M059J (cell line): ENCODE data around the gene CLDN22. TPM values are rescaled to one million over a fixed set of nuclear protein-coding genes. Genes with fewer than 3 reads are reported as not detected.

Source experiments
- DNase-seq: peaks from one replicate; pipeline ENCODE4 v3.0.0-alpha.2; 2012; ENCODE audit warnings: low read depth
- total RNA-seq: library from RNA; depleted of rRNA; stranded (reverse); fragments of >200 nt; shearing (Covaris generic); gene quantifications from 2 replicates; pipeline ENCODE4 v1.2.3, GENCODE V29; 2014

CLDN22 gene
- total RNA-seq, 1 experiment from 2014 or later: 0.05 TPM

DNA sequence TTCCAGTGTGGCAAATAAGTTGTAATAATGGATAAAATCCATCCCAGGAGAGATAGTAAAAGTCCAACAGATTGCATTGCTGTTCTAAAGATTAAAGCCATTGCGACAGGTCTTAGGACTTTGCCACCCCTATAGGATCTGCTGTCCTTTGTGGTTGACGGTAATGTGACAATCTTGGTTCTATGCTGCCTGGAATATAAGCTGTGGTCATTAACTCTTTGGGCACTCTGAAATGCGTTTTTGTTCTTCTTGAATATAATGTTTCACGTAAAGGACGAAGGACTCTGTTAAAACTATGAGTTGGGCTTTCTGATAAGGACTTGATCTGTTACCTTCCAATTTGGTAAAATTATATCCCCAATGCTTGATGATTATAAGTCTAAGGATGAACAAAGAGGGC lies 2.2 kb upstream of the CLDN22 start, which contains the start of gene CLDN24:
TSS of gene CLDN24 (minus strand) at position 101 of the 400 bp plus-strand sequence. CDS start at position 101, 0 bp downstream.
- DNase-seq: no peak

DNA sequence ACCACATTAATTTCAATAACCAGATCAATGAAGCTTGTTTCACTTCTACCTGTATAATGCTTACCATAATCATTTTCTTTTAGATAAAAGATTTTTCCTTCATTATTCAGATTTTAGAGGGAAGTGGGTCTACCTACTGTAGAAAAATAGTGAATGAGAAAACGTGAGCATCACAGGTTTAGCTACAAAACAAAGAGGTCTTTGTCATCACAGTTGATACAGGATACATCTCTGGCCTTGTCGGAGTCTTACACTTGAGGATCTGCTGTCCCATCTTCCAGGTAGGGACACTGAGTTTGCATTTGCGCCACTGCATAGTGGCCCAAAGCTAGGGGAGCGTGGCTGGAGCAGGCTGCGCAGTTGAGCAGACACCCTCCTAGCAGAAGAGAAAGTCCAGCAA lies 1.4 kb upstream of the CLDN22 start:
- DNase-seq: no peak

DNA sequence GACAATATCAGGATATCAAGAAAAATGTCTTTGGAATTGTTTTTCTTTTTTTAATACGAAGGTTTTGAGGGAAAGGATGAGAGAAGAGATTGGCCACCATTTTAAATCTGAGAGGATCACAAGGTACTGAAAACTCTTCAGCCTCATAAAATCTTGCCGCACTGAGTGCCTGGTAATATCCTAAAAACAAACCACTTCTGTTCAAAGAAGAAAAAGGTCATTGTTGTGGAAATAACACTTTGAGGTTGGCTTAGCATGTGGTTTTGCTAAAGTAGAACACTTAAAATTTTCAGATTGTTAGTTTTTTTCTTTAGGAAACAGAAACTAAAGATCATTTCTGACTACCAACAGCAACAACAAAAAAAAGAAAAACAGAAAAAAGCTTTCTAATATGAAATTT lies 1.0 kb upstream of the CLDN22 start:
- no peak for DNase-seq

DNA sequence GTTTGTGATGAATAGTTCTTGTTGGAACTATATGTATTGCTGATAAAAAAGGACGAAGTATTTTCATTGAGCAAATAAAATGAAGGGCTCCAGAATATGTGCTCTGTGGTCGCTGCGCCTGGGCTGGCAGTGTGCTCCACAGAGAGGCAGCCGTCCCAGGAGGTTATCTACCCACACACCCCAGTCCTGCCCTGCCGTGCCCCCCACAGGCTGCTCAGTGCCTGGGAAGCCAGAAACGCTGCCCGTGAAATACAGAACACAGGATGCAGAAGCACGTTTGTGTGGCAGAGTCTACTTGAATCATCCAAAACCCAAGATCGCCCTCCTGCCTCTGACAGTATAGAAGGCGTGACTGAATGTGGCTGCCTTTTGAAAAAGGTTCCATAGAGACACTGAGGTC lies 1.4 kb downstream of the CLDN22 start:
- DNase-seq: no peak

DNA sequence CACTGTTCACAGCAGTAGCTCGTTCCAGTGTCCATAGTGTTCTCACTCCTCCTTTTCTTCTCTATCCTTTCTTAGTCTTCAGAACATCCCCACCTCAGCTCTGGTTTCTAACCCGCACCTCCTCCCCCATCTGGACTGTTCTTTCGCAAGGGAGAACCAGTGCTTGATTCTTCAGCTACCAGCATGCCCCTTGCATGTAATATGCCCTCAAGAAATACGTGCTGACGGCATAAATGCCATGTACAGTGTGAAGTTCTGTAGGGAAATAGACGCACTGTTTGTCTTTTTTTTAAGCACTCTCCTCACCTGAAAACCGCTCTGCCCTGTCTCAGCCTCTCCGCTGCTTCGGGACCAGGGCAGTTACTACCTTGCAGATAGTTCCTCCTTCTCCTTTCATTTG lies 5.3 kb downstream of the CLDN22 start:
- DNase-seq: no peak

DNA sequence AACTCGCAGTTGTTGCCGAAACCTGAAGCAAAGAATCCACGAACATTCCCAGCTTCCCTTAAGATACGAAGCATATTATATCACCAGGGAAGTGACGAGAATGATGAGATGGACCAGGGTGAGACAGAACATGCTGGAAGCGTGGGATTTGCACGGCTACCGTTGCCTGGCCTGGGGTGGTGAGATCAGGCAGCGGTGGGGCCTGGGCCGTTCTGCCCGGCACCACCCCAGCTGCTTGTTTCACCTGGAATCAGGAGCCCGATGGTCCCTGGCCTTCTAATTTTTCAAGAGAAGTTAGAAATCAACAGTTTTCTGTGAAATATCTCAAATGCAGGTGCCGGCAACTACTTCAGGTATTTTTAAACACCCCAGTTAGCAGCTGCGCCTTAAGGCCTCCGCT lies 5.7 kb downstream of the CLDN22 start:
- DNase-seq: no peak

DNA sequence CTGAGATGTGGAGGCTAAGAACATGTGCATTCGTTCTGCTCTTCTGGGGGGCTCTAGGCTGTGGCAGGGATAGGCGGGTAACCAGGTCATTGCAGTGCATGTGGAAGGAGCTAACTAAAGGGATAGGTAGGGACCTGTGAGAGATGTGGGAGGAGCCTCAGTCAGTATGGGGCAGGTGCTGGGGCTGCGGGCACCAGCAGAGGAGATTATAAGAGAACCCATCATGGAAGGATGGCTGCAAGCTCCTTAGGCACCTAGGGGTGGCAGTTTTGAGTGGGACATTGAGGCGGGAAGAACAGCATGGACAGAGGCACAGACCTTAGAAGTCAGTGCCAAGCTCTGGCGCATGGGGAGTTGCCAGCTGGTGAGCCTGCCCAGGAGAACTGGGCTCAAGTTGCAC lies 7.2 kb downstream of the CLDN22 start:
- no peak for DNase-seq

DNA sequence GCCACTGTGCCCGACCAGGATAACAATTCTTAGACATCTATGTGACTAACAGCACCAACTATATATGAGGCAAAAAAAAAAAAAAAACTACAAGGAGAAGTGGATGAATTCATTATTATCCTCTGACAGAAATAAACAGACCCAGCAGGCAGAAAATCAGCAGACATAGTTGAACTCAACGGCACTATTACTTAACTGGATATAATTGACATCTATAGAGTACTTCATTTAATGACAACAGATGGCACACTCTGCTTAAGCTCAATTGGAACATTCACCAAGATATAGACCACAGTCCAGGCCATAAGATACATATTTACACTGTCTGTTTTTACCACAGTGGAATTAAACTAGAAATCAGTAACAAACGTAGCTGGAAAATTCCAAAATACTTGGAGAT lies 13.3 kb downstream of the CLDN22 start:
- no peak for DNase-seq

DNA sequence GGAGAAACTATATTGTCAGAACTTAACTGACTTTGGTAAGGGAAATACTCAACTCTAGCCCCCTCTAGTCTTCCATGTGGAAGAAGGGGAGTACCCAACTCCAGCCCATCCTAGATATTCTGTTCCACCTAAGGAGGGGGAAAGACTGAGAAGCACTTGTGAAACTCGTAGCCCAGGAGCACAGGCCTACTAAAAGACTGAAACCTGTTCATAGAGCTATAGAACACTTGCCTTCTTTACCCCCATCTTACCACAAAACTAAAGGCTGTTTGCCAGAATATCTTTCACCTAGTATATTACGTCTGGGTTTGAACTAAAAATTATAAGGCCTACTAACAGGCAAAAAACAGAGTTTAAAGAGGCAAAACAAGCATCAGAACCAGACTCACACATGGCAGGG lies 15.5 kb downstream of the CLDN22 start:
- no peak for DNase-seq

DNA sequence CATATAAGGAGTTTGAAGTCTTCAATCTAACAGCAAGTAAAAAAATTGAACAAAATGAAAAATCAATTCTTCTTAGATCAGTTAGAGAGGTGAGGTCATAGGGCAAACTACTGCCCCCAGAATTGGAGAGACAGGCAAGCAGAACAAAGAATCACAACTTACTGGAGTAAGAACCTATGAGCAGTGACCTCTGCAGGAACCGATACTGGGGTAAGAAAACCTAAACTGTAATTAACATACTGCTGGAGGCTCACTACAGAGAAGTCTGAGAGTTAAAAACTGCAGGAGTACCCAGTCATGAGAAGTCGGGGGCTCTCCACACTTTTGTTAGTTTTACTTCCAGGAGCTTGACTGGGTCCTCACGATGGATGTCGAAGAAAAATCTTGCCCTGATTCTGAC lies 16.0 kb downstream of the CLDN22 start:
- DNase-seq: no peak

DNA sequence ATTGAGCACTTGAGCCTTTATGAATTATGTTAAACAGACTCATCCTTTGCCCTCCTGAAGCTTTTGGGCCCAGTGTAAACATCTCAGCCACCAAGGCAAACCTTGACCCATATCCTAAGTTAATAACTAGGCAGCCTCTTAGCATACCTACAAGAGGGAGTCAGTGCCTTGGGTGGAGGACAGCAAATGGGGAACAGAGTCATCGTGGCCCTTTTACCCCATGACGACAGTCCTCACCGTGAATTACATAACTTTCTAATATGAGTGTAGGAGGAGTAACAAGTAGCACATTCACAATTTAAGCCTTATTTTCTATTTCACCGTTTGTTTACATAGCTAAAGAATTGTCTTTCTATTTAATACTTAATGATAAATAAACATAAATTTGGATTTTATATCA lies 16.8 kb downstream of the CLDN22 start:
- DNase-seq: no peak

DNA sequence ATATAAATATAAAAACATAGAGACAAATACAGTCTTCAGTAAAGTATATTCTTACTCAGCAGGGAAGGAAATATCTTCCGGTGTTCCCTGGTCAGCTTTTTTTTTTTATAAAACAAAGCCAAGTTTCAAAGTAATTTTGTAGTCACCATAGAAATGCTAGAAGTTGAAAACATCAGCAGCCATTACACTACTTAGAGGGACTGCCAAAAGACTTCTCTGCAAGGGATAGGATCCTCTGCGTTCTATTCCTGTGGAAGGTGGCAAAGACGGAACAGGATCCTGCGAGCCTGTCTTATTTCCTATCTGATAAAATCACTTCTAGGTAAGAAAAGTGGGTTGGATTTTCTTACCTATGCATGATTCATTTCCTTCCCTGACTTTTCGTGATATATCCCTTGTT lies 19.4 kb downstream of the CLDN22 start:
- DNase-seq: no peak

DNA sequence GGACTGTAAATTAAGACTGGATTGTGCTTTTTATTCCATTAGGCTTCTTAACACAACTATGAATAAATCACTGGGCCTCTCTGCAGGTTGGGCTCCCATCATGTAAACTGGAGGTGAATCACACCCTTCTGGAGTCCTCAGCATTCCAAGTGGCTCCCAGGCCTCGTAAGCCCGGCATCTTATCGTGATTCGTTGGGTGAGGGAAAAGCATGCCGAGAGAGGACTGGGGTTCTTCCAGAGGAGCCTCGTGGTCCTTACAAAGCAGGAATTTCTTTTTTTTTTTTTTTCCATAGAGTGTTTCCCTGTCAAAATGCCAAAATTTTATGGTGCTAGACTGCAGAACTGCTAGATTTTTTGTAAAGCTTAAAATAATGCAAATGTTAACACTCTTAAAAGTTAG lies 20.0 kb downstream of the CLDN22 start:
- peak; percentile 32 for DNase-seq

DNA sequence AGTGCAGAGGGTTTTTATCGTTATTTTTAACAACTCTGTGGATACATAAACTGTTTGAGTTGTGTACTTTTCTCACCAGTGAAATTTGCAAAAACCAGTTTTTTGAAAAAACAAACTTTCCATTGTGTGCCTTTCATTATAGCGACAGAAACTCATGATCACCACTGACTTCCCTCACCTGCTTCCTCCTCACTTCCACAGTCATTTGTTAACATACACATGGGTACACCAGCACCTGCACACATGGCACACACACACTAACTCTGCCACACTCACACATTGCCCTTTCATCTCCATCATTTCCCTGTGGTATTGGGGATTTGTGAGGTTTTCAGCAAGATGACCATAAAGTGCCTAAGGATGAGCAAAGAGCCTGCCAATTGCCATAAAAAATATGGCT lies 20.6 kb downstream of the CLDN22 start:
- no peak for DNase-seq

DNA sequence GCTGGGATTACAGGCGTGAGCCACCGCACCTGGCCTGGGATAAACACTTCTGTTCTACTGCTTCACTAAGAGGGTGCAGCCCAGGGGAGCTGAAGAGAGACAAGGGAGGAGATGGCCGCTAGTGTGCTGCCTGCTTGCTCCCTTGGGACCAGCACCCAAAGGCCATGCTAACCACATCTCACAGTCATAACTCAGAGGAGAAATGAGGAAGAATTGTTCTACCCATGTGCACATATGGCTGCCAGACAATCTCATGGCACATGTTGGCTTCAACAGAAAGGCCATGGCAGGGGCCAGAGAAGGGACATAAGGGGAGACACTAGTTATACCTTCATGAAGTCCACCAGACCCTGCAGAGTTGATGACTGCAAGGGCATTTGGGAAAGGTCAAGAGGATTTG lies 22.4 kb downstream of the CLDN22 start:
- DNase-seq: no peak

DNA sequence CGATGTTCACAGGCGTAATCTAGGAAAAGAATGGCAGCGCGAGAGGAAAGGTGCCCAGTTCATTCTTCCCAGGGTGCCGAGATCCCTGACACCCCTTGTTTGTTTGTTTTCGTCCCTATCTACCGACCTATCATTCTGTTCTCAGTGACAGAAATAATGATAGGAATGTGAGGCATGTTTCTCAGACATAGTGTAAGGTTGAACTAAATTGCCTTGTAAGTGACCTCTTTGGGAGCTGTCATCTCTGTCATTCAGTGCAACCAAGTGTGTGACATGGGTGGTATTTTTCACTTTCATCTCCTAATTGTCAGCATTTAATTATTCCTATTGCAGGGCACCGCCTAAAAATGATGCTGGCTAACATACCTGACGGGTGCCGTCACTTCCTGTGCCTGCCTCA lies 24.4 kb downstream of the CLDN22 start:
- peak; percentile 9 for DNase-seq

DNA sequence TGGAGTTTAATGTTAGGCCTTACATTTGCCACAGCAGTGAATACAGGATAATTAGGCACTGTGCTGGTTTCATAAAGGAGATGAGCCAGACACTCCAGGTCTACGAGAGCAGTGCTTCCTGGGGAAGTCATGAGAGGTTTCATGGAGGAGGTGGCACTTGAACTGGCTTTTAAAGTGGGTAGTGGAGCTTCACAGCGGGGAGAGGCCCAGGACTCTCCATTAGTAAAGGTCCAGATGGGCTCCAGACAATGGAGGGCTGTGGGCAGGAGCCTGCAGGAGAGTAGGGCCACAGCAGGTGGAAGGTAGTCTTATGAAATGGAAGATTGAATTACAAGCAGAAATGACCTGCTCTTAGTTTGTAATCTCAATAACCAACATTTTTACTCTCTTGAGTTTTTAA lies 29.0 kb downstream of the CLDN22 start:
- DNase-seq: no peak

DNA sequence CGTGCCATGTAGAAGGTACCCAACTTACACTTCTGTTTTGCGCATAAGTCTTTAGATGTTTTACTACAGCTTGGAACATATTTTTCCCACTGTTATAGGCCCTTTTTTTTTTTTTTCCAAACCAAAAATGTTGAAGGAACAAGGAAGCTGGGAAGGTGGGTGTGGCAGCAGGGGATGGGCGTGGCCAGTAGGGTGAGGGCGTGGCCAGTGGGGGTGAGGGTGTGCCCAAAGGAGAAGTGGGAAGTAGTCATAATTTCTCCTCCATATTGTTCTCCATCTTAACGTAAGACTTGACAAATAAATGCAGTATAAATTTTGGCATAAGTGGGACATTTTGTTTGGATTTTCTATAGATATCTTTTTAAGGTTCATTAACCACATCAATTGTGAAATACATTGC lies 30.4 kb downstream of the CLDN22 start:
- DNase-seq: no peak

DNA sequence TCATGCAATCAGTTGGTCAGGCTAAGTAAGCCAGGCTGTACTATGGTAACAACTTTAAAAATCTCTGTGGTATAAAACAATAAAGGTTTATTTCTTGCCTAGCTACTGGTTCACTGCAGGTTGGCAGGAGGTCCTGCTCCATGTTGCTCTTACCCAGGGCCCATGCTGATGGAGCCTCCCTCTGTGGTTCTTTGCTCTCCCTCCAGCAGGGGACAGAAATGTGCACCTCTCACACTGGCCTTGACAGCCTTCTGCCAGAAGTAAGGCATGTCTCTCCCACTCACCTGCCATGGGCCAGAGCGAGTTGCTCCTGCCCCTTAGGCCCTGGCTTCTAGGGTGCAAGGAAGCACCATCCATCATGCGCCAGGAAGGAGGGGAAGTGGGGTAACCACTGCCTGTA lies 31.1 kb downstream of the CLDN22 start:
- no peak for DNase-seq

DNA sequence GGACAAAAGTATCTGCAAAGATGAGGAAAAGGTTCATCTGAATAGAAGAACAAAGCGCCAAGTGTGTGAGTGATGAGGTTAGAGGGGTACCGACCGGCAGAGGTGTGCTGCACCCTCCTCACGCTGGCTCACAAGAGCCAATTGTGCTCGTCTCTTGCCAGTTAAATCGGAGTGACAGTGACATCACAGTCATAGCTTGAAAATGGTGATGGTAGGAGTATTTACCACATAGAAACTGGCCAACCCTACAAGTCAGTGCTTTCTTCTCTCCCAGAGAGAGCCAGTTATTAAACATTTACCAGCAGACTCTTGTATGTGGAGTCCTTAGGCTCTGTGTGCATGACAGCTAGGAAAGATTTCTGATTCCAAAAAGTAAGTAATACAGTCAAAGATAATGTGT lies 32.4 kb downstream of the CLDN22 start:
- DNase-seq: no peak

DNA sequence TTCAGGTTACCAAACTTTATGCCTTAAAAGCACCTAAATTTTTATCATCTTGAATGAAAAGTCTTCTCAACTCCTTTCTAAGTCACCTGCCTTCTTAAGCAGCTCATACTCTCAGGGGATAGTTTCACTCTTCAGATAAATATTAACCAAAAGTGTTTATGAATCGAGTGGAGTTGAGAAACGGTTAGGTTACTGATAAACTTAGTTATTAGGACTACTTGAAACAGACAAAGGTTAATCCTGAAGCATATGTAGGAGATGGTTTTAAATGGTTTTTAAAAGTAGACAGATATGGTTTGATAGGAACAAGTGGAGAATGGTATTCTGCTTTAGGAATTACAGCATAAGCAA lies 32.8 kb downstream of the CLDN22 start:
- no peak for DNase-seq

DNA sequence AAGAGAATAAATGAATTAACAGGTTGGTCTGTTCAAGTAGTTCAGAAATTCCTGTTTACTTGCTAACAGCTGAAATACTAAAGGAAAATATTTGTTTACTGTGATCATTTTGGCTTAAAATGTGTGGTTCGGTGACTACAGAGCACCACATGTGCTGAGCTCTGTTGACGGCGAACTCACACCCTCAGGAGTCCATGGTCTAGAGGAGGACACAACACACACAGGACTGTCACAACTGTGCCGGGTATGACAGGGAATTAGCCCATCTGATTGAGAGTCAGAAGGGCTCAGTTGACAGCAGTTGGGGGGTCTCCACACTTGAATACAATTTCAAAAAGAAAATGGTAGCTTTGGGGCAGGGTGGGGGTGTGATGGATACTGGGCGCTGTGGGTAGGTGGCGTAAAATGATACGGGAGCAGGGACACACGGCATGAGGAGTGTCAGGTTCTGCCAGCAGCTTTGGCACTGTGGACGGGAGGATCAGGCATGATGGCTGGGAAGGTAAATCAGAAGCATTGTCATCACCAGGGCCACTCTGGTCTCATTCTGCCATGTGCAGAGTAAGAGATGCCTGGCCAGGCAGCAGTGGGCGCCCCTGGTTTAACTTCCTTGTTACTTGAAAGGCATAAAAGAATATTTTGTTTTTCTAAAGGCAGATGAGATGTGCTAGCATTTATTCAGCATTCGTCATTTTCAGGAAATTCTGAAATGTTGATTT lies 33.3 kb downstream of the CLDN22 start:
- no peak for DNase-seq

DNA sequence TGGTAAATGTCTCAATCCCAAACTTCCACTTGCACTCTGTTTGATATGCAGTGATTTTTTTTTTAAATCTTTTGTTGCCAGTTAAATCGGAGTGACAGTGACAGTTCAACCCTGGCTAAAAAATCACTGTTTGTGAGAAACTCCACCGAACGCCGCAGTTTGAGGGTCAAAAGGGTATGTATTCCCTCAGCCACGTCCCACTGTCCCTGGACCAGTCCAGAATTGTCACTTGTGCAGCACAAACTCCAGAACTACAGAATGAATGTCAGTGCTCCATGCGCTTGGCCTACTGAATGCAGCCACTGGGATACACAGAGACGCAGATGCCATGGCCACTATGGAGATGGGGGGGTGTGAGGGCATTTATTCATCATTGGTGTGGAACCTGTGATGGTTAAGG lies 34.2 kb downstream of the CLDN22 start:
- no peak for DNase-seq

DNA sequence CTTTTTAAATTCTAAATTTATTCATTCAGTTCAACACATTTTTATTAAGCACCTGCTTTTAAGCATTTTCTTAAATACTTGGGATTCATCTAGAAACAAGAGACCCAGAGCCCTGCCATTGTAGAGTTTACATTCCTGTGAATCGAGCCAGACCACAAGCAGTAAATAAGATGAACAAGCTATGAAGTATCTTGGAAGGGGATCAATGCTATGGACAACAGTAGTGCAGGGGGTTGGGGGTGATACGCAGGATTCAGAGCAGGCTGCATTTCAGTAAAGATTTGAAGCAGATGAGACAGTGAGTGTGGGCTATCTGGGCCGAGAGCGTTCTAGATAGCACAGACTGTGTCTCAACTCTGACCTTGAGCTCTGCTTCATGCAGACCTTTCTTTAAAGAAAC lies 35.1 kb downstream of the CLDN22 start:
- DNase-seq: peak; percentile 42
